NCI-H1694 treated with DMSO at 0.1 percent for 48 hours (cell line): Measurements from ENCODE around the gene CPA1.

ENCODE experiments used
- DNase-seq: peaks from one replicate; lab custom pipeline; 2025; lab: John Stamatoyannopoulos, UW

Gene CPA1

DNA sequence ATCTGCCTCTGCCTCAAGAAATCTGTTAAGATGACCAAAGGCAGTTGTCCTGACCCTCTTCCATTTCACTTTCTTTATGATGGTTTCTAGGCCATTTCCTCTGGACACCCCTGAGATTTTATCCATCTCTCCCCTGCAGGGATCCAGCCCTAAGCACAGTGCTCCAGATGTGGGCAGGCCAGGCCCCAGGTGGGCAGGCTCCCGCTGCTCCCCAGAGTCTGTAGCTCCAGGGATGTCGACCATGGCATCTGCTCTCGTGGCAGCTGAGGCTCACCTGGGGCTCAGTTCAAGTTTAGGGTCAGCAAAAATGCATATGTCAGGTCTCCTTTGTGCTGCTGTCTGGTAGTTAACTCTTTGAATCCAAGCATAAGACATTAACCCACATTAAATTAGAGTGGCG is 48.7 kb downstream of the CPA1 start:
- no peak for DNase-seq

GRCh38 chr7:130430115-130430514 is 49.8 kb downstream of the CPA1 start:
- DNase-seq: no peak

DNA sequence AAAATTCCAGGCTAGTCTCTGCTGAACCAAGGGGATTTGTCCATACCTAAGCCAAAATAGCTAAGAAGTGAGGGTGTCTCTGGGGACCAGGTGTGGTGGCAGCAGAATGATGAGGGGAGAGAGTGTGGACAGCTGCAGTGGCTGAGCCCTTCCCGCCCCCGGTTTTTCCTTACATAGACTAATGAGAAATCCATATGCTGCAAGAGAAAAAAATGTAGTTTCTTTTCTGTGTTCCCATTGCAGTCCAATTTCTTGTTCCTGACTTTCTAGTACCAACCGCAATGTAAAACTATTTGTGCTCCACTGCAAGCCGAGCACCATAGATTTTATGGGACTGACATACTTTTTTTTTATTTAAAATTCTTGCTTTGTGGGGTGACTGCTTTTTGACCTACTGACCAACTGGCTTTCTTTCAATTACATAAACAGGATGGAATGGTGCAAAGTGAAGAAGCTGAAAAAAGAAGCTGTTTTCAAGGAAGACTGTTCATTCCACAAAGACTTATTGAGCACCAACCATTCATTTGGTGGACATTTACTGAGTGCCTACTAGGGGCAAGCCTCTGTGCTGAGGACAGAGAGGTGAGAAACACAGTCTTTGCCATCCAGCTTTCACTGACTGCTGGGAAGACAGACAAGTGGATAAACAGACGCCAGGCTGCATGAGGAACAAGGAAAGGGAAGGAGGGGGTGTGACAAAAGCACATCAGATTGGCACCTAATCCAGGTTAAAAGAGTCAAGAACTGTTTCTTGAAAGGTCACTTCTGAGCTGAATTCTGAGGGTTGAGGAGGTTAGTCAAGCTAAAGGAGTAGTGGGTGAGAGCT is 50.8 kb downstream of the CPA1 start:
- DNase-seq: peak; percentile 35

DNA sequence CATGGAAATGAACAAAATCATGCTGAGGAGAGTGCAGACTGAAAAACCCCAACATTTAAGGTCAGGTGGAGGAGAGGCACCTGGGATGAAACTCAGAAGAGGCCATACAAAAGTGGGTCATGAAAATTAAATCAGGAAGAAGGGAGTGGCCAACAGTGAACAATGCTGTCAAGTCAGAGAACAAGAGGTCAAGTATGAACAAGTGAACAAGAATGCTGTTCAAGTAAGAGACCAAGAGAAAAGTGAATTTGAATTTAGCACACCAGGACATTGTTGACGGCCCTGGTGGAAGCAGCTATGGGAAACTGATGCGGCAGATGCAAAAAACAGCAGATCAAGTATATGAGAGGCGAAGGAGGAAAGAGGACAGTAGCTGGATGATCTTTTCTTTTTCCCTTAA is 52.6 kb downstream of the CPA1 start:
- DNase-seq: no peak

DNA sequence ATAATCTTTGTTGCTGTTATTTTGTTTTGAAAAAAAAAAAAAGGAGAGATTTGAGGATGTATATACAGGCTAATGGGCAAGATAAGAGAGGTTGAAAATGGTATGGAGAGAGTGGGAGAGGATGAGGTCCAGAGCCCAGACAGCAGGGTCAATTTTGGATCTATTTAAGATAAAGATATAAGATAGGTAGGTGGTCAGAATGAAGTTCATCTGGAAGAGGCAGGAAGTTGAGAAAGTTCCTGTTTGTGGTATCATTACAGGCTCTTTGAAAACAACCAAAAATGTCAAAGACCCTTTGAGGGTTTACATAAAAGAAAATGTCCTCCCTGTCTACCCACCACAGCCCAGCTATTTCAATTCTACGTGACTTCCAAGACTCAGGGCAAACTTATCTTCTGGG is 53.0 kb downstream of the CPA1 start:
- no peak for DNase-seq

- DNase-seq: no peak
Observed at GRCh38 chr7:130435311-130435854, 55.1 kb downstream of the CPA1 start.

DNA sequence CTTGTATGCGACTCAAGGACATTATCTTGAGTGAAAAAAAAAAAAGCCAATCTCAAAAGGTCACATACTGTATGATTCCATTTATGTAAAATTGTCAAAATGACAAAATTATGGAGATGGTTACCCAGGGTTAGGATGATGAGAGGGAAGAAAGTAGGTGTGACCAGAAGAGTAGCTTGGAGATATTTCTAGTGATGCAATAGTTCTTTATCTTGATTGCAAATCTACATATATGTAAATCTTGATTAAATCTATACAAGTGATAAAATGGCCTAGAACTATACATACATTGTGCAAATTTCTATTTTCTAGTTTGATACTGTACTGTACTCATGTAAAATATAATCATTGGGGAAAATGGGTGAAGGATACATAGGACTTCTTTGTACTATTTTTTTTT is 56.0 kb downstream of the CPA1 start:
- DNase-seq: no peak
